Measurements from ENCODE around the gene AK2.

Gene AK2

GRCh38 chr1:32958827-32959226 is 77.9 kb downstream of the AK2 start:
- Histone ChIP-seq H3K36me3 (ENCODE audit: insufficient read depth) (no peaks in the 10 kb centered on the region), H3K27me3 (ENCODE audit: insufficient read depth, low read depth) (no peaks in the 10 kb centered on the region), H3K27ac (no peak overlapping the region), H3K79me2 (ENCODE audit: insufficient read depth, low read depth) (peaks cover 43% of the 10 kb centered on the region; the same call in 1 of the 2 replicates), H4K20me1 (ENCODE audit: insufficient read depth) (peaks cover 9% of the 10 kb centered on the region; the same call in 1 of the 2 replicates), H3K4me3 (IDR thresholded peaks at IDR 0.05; ENCODE audit: insufficient read depth, low read depth, low read length) (no peak overlapping the region), H3K9ac (no peak overlapping the region), H2AFZ (ENCODE audit: low read depth) (no peak overlapping the region), H3K4me2 (no peak overlapping the region), H3K4me1 (ENCODE audit: low read depth, poor library complexity, severe bottlenecking) (peaks cover 35% of the 10 kb centered on the region)
- no peak for TF ChIP-seq CTCF (conservative IDR thresholded peaks at IDR 0.05; ENCODE audit: low read depth, low read length)
